ENCODE data around the gene DZIP1L. TPM values are rescaled to one million over a fixed set of nuclear protein-coding genes. Genes with fewer than 3 reads are reported as not detected.

The DZIP1L gene
- total RNA-seq, 2 donors from 2014 or later = 10.2 to 18.7 TPM

GRCh38 chr3:138066972-138067371 lies 48.4 kb downstream of the DZIP1L start:
- H3K9me3 ChIP-seq = no peaks in the 10 kb centered on the region
- H3K4me3 ChIP-seq = no peak overlapping the region
- no peaks in the 10 kb centered on the region for H3K27me3 ChIP-seq (replicated peaks; ENCODE audit: insufficient read depth)
- no peaks in the 10 kb centered on the region for H3K36me3 ChIP-seq
- H3K27ac ChIP-seq = no peak overlapping the region
- DNase-seq (ENCODE audit: low spot score) = no peak
- 70% methylated on average over 3 of the region's 3 CpGs for WGBS
- H3K4me1 ChIP-seq (replicated peaks) = no peaks in the 10 kb centered on the region
- intact Hi-C loops (cut with DNase I) = no loop called here
- no peak for TF ChIP-seq POLR2AphosphoS5 (IDR thresholded peaks at IDR 0.05)
- TF ChIP-seq, protein P1, sequence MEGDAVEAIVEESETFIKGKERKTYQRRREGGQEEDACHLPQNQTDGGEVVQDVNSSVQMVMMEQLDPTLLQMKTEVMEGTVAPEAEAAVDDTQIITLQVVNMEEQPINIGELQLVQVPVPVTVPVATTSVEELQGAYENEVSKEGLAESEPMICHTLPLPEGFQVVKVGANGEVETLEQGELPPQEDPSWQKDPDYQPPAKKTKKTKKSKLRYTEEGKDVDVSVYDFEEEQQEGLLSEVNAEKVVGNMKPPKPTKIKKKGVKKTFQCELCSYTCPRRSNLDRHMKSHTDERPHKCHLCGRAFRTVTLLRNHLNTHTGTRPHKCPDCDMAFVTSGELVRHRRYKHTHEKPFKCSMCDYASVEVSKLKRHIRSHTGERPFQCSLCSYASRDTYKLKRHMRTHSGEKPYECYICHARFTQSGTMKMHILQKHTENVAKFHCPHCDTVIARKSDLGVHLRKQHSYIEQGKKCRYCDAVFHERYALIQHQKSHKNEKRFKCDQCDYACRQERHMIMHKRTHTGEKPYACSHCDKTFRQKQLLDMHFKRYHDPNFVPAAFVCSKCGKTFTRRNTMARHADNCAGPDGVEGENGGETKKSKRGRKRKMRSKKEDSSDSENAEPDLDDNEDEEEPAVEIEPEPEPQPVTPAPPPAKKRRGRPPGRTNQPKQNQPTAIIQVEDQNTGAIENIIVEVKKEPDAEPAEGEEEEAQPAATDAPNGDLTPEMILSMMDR (IDR thresholded peaks at IDR 0.05) = no peak

GRCh38 chr3:138066383-138066782 lies 49.0 kb downstream of the DZIP1L start:
- Histone ChIP-seq H3K9me3 (no peaks in the 10 kb centered on the region), H3K4me1 (replicated peaks) (no peaks in the 10 kb centered on the region), H3K27me3 (replicated peaks; ENCODE audit: insufficient read depth) (no peaks in the 10 kb centered on the region), H3K4me3 (no peak overlapping the region), H3K27ac (no peak overlapping the region), H3K36me3 (no peaks in the 10 kb centered on the region)
- TF ChIP-seq POLR2AphosphoS5 (IDR thresholded peaks at IDR 0.05) (no peak), POLR2A (IDR thresholded peaks at IDR 0.05) (no peak)
- TF ChIP-seq, protein P1 (IDR thresholded peaks at IDR 0.05) = no peak
- WGBS = 93% methylated on average over 8 of the region's 8 CpGs
- DNase-seq (ENCODE audit: low spot score) = no peak
- intact Hi-C loops (cut with DNase I) = no loop called here

GRCh38 chr3:138065949-138066348 lies 49.5 kb downstream of the DZIP1L start:
- 92% methylated on average over 2 of the region's 2 CpGs for WGBS
- intact Hi-C loops (cut with DNase I) = no loop called here
- Histone ChIP-seq H3K4me3 (no peak overlapping the region), H3K36me3 (no peaks in the 10 kb centered on the region), H3K27ac (no peak overlapping the region), H3K4me1 (replicated peaks) (no peaks in the 10 kb centered on the region), H3K9me3 (no peaks in the 10 kb centered on the region), H3K27me3 (replicated peaks; ENCODE audit: insufficient read depth) (no peaks in the 10 kb centered on the region)
- DNase-seq (ENCODE audit: low spot score) = no peak
- TF ChIP-seq, protein P1 (IDR thresholded peaks at IDR 0.05) = no peak
- TF ChIP-seq POLR2A (IDR thresholded peaks at IDR 0.05) (no peak), POLR2AphosphoS5 (IDR thresholded peaks at IDR 0.05) (no peak)

- H3K27me3 ChIP-seq (replicated peaks; ENCODE audit: insufficient read depth) = no peaks in the 10 kb centered on the region
- no peak overlapping the region for H3K27ac ChIP-seq
- H3K4me3 ChIP-seq = no peak overlapping the region
- no peak for DNase-seq (ENCODE audit: low spot score)
- H3K9me3 ChIP-seq = no peaks in the 10 kb centered on the region
- TF ChIP-seq, protein P1 (IDR thresholded peaks at IDR 0.05) = no peak
- TF ChIP-seq POLR2AphosphoS5 (IDR thresholded peaks at IDR 0.05) = no peak
- no peak for TF ChIP-seq POLR2A (IDR thresholded peaks at IDR 0.05)
- no peaks in the 10 kb centered on the region for H3K4me1 ChIP-seq (replicated peaks)
- WGBS = 66% methylated on average over 4 of the region's 4 CpGs
- intact Hi-C loops (cut with DNase I) = no loop called here
- no peaks in the 10 kb centered on the region for H3K36me3 ChIP-seq
Measured at GRCh38 chr3:138063416-138063815, 52.0 kb downstream of the DZIP1L start.

DNA sequence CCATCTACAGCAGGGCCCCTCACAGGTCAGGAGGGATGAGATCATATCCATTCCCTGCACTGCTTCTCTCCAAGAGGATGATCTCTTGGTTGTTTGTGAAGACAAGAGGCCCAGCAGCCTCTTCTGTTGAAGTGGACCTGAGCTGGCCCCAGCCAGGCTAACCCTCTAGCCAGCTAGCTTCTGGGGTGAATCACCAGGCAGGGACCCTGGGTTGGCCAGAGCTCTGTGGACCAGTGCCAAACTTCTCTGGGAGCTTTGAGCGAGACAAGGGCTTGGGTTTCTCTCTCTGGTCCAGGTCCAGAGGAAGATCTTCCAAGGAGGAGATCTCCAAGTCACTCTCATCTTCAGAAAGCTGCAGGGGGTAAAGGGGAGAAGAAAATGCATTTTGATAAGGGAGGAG lies 52.8 kb downstream of the DZIP1L start:
- no peaks in the 10 kb centered on the region for H3K9me3 ChIP-seq
- no peak overlapping the region for H3K27ac ChIP-seq
- TF ChIP-seq POLR2A (IDR thresholded peaks at IDR 0.05) (no peak), POLR2AphosphoS5 (IDR thresholded peaks at IDR 0.05) (no peak)
- TF ChIP-seq, protein P1 (IDR thresholded peaks at IDR 0.05) = no peak
- H3K36me3 ChIP-seq = no peaks in the 10 kb centered on the region
- DNase-seq (ENCODE audit: low spot score) = no peak
- H3K4me3 ChIP-seq = no peak overlapping the region
- WGBS = 59% methylated on average over 1 of the region's 1 CpG
- H3K4me1 ChIP-seq (replicated peaks) = no peaks in the 10 kb centered on the region
- intact Hi-C loops (cut with DNase I) = no loop called here
- no peaks in the 10 kb centered on the region for H3K27me3 ChIP-seq (replicated peaks; ENCODE audit: insufficient read depth)

All from prostate gland (tissue), 2 donors.